Parathyroid adenoma (tissue), 2 donors: ENCODE measurements around the gene CATSPER3.

Experiments
- H2AFZ ChIP-seq: fragments of 300-600 bp; sonication (generic); one replicate; pipeline ENCODE4 v1.7.0; 2017; ENCODE audit warnings: antibody characterized with exemption, mild to moderate bottlenecking
- H3K27ac ChIP-seq: fragments of 300-600 bp; sonication (generic); one replicate; pipeline ENCODE4 v1.7.0; 2017
- H3K27me3 ChIP-seq: fragments of 300-600 bp; sonication (generic); one replicate; pipeline ENCODE4 v1.7.0; 2017; ENCODE audit warnings: low read length; ENCODE audit not compliant: control insufficient read depth, insufficient read depth
- H3K36me3 ChIP-seq: fragments of 300-600 bp; sonication (generic); one replicate; pipeline ENCODE4 v1.7.0; 2017; ENCODE audit warnings: low read length; ENCODE audit not compliant: control insufficient read depth, insufficient read depth
- H3K4me1 ChIP-seq: fragments of 300-600 bp; sonication (generic); one replicate; pipeline ENCODE4 v1.7.0; 2017; ENCODE audit warnings: control low read depth
- H3K4me2 ChIP-seq: fragments of 300-600 bp; sonication (generic); one replicate; pipeline ENCODE4 v1.7.0; 2017; ENCODE audit warnings: low read length
- H3K4me3 ChIP-seq: fragments of 300-600 bp; sonication (generic); one replicate; pipeline ENCODE4 v1.7.0; 2017; ENCODE audit warnings: low read depth, low read length
- H3K79me2 ChIP-seq: fragments of 300-600 bp; sonication (generic); one replicate; pipeline ENCODE4 v1.7.0; 2017; ENCODE audit warnings: control low read depth
- H3K9ac ChIP-seq: fragments of 300-600 bp; sonication (generic); one replicate; pipeline ENCODE4 v1.7.0; 2017; ENCODE audit warnings: mild to moderate bottlenecking
- H3K9me3 ChIP-seq: fragments of 300-600 bp; sonication (generic); one replicate; pipeline ENCODE4 v1.7.0; 2017; ENCODE audit warnings: low read length; ENCODE audit not compliant: control insufficient read depth
- TF ChIP-seq, protein P1 (sequence below): fragments of 300-600 bp; sonication (generic); IDR thresholded peaks from one replicate; pipeline ENCODE4 v1.7.0; 2017; ENCODE audit warnings: antibody characterized with exemption, mild to moderate bottlenecking
- donor health status: primary hyperparathyroidism.

Gene CATSPER3

DNA sequence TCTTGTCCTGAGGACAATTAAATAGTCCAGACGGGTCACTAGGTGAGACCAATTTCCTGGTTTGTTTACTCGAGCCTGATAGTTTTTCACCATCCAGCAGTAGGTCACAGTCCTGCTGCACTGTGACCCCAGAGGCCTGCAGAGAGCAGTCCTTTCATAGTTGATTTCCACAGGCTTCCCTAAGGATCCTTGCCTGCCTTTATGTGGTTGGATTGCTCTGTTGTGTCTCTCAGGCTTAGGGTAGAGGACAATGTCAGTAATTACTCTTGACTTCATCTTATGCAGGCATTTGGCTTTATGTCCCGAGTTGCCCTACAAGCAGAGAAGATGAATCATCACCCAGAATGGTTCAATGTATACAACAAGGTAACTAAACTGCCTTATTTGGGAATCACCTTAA, 9.0 kb upstream of the CATSPER3 start:
- Histone ChIP-seq H3K4me2 (no peak overlapping the region), H3K4me3 (no peak overlapping the region), H3K27me3 (no peaks in the 10 kb centered on the region), H3K27ac (no peak overlapping the region), H2AFZ (no peak overlapping the region), H3K9me3 (no peaks in the 10 kb centered on the region), H3K79me2 (peaks cover 10% of the 10 kb centered on the region), H3K9ac (no peak overlapping the region), H3K4me1 (no peaks in the 10 kb centered on the region), H3K36me3 (no peaks in the 10 kb centered on the region)
- TF ChIP-seq, protein P1, sequence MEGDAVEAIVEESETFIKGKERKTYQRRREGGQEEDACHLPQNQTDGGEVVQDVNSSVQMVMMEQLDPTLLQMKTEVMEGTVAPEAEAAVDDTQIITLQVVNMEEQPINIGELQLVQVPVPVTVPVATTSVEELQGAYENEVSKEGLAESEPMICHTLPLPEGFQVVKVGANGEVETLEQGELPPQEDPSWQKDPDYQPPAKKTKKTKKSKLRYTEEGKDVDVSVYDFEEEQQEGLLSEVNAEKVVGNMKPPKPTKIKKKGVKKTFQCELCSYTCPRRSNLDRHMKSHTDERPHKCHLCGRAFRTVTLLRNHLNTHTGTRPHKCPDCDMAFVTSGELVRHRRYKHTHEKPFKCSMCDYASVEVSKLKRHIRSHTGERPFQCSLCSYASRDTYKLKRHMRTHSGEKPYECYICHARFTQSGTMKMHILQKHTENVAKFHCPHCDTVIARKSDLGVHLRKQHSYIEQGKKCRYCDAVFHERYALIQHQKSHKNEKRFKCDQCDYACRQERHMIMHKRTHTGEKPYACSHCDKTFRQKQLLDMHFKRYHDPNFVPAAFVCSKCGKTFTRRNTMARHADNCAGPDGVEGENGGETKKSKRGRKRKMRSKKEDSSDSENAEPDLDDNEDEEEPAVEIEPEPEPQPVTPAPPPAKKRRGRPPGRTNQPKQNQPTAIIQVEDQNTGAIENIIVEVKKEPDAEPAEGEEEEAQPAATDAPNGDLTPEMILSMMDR = no peak

DNA sequence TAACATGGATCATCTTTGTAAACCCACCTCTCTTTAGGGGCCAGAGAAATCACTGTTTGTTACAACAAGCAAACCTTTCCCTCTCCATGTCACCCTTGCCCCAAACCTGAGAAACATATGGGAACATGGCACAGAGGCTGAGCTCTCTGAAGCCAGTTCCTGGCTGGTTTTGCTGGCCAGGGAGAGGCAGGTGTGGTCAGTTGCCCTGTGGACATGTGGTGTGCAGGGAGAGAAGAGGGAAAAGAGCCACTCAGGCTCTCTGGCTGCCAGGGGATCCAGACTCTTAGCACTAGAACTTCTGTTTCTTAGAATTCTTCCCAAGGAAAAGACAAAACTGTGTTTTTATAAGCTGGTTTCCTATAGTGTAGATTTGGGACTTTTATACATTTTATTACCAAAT, 4.6 kb upstream of the CATSPER3 start:
- Histone ChIP-seq H3K9ac (no peak overlapping the region), H3K27me3 (no peaks in the 10 kb centered on the region), H3K27ac (no peak overlapping the region), H3K4me2 (no peak overlapping the region), H3K79me2 (no peaks in the 10 kb centered on the region), H3K4me3 (no peak overlapping the region), H3K4me1 (no peaks in the 10 kb centered on the region), H3K36me3 (no peaks in the 10 kb centered on the region), H2AFZ (no peak overlapping the region), H3K9me3 (no peaks in the 10 kb centered on the region)
- TF ChIP-seq, protein P1 = no peak

DNA sequence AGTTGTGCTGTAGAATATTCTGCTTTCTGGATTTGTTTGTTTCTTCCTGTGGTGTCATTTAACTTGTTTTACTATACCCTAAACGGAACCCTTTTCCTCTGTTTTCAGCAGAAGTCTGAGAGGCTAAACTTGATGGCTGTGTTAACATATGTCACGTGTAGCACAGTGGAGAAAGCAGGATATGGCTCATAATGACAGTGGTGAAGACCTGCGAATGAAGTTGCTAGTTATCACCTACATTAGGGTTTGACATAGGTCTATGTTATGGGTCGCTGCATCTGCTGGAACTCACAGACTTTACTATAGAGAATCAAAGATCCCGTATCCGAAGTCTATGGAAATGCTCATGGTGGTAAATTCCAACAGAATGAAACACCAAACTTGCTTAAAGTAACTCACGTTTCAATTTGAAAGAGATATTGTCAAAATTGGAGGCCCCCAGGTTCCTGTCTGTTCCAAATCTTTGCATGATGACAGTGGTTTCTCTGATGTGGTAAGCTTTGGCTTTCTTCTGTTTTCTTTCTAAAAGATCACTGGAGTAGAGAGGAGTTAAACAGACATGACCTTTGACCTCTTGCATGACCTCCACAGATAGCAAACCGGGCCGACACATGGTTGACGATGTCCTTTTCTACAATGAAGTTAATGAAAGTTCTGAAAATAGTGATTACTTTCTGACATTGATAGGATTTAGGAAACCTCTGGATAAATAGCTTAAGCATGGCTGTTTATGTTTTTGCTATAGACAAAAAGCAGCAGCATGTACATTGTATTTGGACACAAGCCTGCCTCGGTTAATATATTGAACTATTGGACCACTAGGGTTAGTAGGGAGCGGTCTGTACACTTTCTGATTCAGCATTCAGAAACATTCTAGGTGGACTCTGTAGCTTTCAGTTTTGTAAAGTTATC, 3.1 kb upstream of the CATSPER3 start:
- no peaks in the 10 kb centered on the region for H3K27me3 ChIP-seq
- no peak overlapping the region for H3K27ac ChIP-seq
- no peak overlapping the region for H3K4me2 ChIP-seq
- no peaks in the 10 kb centered on the region for H3K36me3 ChIP-seq
- TF ChIP-seq, protein P1 = no peak
- peaks cover 2% of the 10 kb centered on the region for H3K4me1 ChIP-seq
- no peaks in the 10 kb centered on the region for H3K9me3 ChIP-seq
- no peak overlapping the region for H2AFZ ChIP-seq
- H3K9ac ChIP-seq = no peak overlapping the region
- H3K79me2 ChIP-seq = no peaks in the 10 kb centered on the region
- no peak overlapping the region for H3K4me3 ChIP-seq

DNA sequence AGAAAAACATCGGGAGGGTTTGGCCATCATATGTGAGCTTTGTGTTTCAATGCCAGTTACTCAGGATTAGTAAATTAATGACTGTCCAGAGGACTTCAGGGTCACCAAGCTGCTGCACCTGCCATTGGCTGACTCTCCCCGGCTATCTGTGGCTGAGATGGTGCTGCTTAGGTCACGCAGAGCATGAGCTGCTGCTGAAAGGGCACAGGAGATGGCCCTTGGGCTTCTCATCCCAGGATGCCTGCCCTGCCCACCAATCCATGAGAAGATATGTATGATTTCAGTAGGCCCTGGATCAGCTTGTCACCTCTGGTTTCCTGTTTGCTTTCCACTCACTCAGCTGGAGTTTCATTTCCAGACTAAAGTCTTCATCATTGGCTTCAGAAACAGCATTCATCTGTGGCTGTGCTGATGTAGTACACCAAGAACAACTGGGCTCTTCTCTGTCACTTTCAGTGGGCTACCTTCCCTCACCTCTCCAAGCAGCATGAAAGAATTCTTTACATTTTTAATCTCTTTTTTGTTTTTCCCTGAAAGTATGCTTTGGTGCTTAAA, 2.4 kb upstream of the CATSPER3 start:
- no peak overlapping the region for H3K27ac ChIP-seq
- H3K9ac ChIP-seq = no peak overlapping the region
- no peaks in the 10 kb centered on the region for H3K79me2 ChIP-seq
- no peak overlapping the region for H3K4me3 ChIP-seq
- H3K36me3 ChIP-seq = no peaks in the 10 kb centered on the region
- H3K9me3 ChIP-seq = no peaks in the 10 kb centered on the region
- TF ChIP-seq, protein P1 = no peak
- no peak overlapping the region for H2AFZ ChIP-seq
- no peaks in the 10 kb centered on the region for H3K27me3 ChIP-seq
- H3K4me1 ChIP-seq = peaks cover 2% of the 10 kb centered on the region
- no peak overlapping the region for H3K4me2 ChIP-seq
